GM18520 (cell line): ENCODE measurements around the gene RBMX.
"Not testable (repeated sequence)": the region's sequence is repeated elsewhere in the genome, so short reads cannot be mapped to it uniquely, and the experiment has no call there.

ENCODE experiments used
- ATAC-seq: cut with Tn5 transposase; IDR thresholded peaks from one replicate; pipeline ENCODE4 v1.9.1; 2021; ENCODE audit not compliant: unreplicated experiment

RBMX gene

GRCh38 chrX:136880452-136881013 is at the start of gene RBMX:
Gene RBMX (minus strand): TSS chrX:136880725. CDS start chrX:136879427, 1,298 bp downstream.
- peak; percentile 89 for ATAC-seq

GRCh38 chrX:136921438-136921837 is 40.9 kb upstream of the RBMX start:
- not testable (repeated sequence) for ATAC-seq

- ATAC-seq = no peak
Measured at GRCh38 chrX:136920001-136920400, 39.5 kb upstream of the RBMX start.

- ATAC-seq = no peak
Measured at GRCh38 chrX:136916827-136917226, 36.3 kb upstream of the RBMX start.

- ATAC-seq = not testable (repeated sequence)
Measured at GRCh38 chrX:136911661-136912060, 31.1 kb upstream of the RBMX start.

- ATAC-seq = no peak
Measured at GRCh38 chrX:136911253-136911652, 30.7 kb upstream of the RBMX start.

- ATAC-seq = no peak
Measured at GRCh38 chrX:136910565-136911035, 30.1 kb upstream of the RBMX start.

- peak; percentile 60 for ATAC-seq
Measured at GRCh38 chrX:136909706-136910564, 29.4 kb upstream of the RBMX start.

GRCh38 chrX:136909119-136909705 is 28.7 kb upstream of the RBMX start:
- ATAC-seq = no peak

- ATAC-seq = no peak
Measured at GRCh38 chrX:136907621-136908020, 27.1 kb upstream of the RBMX start.

GRCh38 chrX:136906921-136907510 is 26.5 kb upstream of the RBMX start:
- ATAC-seq = no peak

- ATAC-seq = not testable (repeated sequence)
Measured at GRCh38 chrX:136904067-136904466, 23.5 kb upstream of the RBMX start.

GRCh38 chrX:136900071-136900470 is 19.5 kb upstream of the RBMX start:
- not testable (repeated sequence) for ATAC-seq

- no peak for ATAC-seq
Measured at GRCh38 chrX:136899221-136899620, 18.7 kb upstream of the RBMX start.

GRCh38 chrX:136898752-136899151 is 18.2 kb upstream of the RBMX start:
- ATAC-seq = not testable (repeated sequence)

GRCh38 chrX:136896121-136896914 is 15.8 kb upstream of the RBMX start:
- ATAC-seq = no peak

- ATAC-seq = no peak
Measured at GRCh38 chrX:136892412-136892811, 11.9 kb upstream of the RBMX start.

- not testable (repeated sequence) for ATAC-seq
Measured at GRCh38 chrX:136890596-136890995, 10.1 kb upstream of the RBMX start.

GRCh38 chrX:136889269-136889668 is 8.7 kb upstream of the RBMX start:
- no peak for ATAC-seq

- ATAC-seq = no peak
Measured at GRCh38 chrX:136880003-136880451, 498 bp downstream of the RBMX start.
